Central memory CD8-positive, alpha-beta T cell (primary cell): ENCODE data around the gene UBE3A.
A peak's percentile ranks its signal among the peaks of the same experiment; 100 is the strongest.
"Not testable (repeated sequence)": the region's sequence is repeated elsewhere in the genome, so short reads cannot be mapped to it uniquely, and the experiment has no call there.

Experiments used
- ATAC-seq: fragments of 150-1000 bp; cut with Tn5 transposase; replicated peaks from 2 replicates; pipeline ENCODE4 v1.10.0; 2022; ENCODE audit warnings: mild to moderate bottlenecking, moderate FRiP score, moderate number of reproducible peaks; ENCODE audit not compliant: poor library complexity, severe bottlenecking; ENCODE audit errors: extremely low read depth
- DNase-seq, 2 donors: peaks; one replicate each; pipeline ENCODE4 v3.0.0; 2021; ENCODE audit warnings: low spot score in 2 of 2
- H3K27ac Mint-ChIP-seq: one replicate; pipeline ENCODE4 v1.8.0; 2022; ENCODE audit warnings: low read depth, mild to moderate bottlenecking, moderate library complexity, mixed read lengths
- H3K27me3 Mint-ChIP-seq: one replicate; pipeline ENCODE4 v1.8.0; 2022; ENCODE audit warnings: mixed read lengths
- H3K36me3 Mint-ChIP-seq: one replicate; pipeline ENCODE4 v1.8.0; 2022; ENCODE audit warnings: mild to moderate bottlenecking, moderate library complexity, mixed read lengths; ENCODE audit not compliant: insufficient read depth
- H3K4me1 Mint-ChIP-seq: one replicate; pipeline ENCODE4 v1.8.0; 2022; ENCODE audit warnings: mixed read lengths
- H3K4me3 Mint-ChIP-seq: one replicate; pipeline ENCODE4 v1.8.0; 2022; ENCODE audit warnings: mild to moderate bottlenecking, moderate library complexity, mixed read lengths
- H3K9me3 Mint-ChIP-seq: one replicate; pipeline ENCODE4 v1.8.0; 2022; ENCODE audit warnings: mixed read lengths

The UBE3A gene

GRCh38 chr15:25409731-25410130, 29.1 kb downstream of the UBE3A start:
- H3K27me3 Mint-ChIP-seq, H3K36me3 Mint-ChIP-seq, H3K27ac Mint-ChIP-seq, H3K4me3 Mint-ChIP-seq, H3K9me3 Mint-ChIP-seq, DNase-seq, ATAC-seq: not testable (repeated sequence)
- H3K4me1 Mint-ChIP-seq: peaks cover 42% of the 10 kb centered on the region

- DNase-seq (no peak), ATAC-seq (no peak)
- Mint-ChIP-seq H3K9me3 (no peaks in the 10 kb centered on the region), H3K27me3 (no peaks in the 10 kb centered on the region), H3K4me3 (no peak overlapping the region), H3K4me1 (peaks cover 39% of the 10 kb centered on the region), H3K36me3 (peaks cover 13% of the 10 kb centered on the region), H3K27ac (no peak overlapping the region)
Measured at GRCh38 chr15:25408929-25409328, 29.9 kb downstream of the UBE3A start.

GRCh38 chr15:25408428-25408827, 30.4 kb downstream of the UBE3A start:
- DNase-seq: no peak
- H3K9me3 Mint-ChIP-seq: no peaks in the 10 kb centered on the region
- no peak overlapping the region for H3K4me3 Mint-ChIP-seq
- H3K27me3 Mint-ChIP-seq: no peaks in the 10 kb centered on the region
- H3K36me3 Mint-ChIP-seq: peaks cover 17% of the 10 kb centered on the region
- H3K4me1 Mint-ChIP-seq: peaks cover 38% of the 10 kb centered on the region
- H3K27ac Mint-ChIP-seq: no peak overlapping the region
- ATAC-seq: no peak

DNA sequence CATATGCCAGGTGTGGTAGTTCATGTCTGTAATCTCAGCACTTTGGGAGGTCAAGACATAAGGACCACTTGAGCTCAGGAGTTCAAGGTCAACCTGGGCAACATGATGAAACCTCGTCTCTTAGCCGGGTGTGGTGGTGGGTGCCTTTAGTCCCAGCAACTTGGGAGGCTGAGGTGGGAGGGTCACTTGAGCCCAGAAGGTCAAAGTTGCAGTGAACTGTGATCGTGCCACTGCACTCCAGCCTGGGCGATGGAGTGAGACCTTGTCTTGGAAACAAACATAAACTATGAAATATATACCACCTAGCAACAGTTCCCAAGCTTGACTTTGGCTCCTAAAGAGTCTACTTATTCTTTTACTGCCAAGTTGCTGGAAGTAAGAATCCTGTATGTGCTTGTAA, 30.9 kb downstream of the UBE3A start:
- ATAC-seq: no peak
- no peaks in the 10 kb centered on the region for H3K27me3 Mint-ChIP-seq
- H3K4me1 Mint-ChIP-seq: peaks cover 35% of the 10 kb centered on the region
- no peak for DNase-seq
- H3K27ac Mint-ChIP-seq: no peak overlapping the region
- H3K9me3 Mint-ChIP-seq: no peaks in the 10 kb centered on the region
- peaks cover 16% of the 10 kb centered on the region for H3K36me3 Mint-ChIP-seq
- no peak overlapping the region for H3K4me3 Mint-ChIP-seq

DNA sequence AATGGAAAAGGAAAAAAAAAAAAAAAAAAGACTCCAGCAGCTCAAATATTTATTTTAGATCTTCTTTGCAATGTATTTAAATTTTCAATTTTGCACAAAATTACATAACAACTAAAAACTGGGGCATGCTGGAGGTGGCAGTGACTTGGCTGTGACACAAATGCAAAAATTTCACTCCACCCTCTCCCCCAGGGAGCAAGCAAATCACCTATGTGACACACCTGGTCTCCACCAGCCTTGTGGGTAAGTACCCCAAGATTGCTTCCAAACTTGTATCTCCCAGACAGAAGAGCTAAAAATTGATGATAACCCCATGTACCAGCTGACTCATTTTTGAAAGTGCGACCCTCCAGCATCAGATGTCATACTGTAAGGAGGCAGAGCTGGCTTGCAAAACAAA, 32.0 kb downstream of the UBE3A start:
- Mint-ChIP-seq H3K27ac (peak overlapping the region; percentile 41), H3K4me1 (peaks cover 40% of the 10 kb centered on the region), H3K36me3 (peaks cover 16% of the 10 kb centered on the region), H3K9me3 (no peaks in the 10 kb centered on the region), H3K4me3 (no peak overlapping the region), H3K27me3 (no peaks in the 10 kb centered on the region)
- DNase-seq (no peak), ATAC-seq (no peak)

DNA sequence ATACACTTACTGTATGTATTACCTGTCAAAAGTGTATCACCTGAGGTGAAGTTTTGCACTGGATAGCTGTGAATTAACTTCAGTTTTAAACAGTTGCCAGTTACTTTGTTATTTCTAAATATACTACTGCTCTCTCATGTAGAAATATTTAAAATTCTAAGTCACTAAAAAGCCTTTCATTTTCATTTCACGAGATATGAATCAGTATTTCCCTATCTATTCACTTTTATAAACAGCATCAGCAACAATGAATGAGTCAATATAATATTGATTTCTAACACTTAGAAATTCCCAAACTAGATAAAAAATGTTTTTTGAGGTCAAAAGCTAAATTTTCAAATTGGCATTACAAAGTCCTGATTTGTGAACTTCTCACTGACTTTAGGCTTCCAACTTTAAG, 32.6 kb downstream of the UBE3A start:
- peaks cover 16% of the 10 kb centered on the region for H3K36me3 Mint-ChIP-seq
- no peaks in the 10 kb centered on the region for H3K27me3 Mint-ChIP-seq
- no peak overlapping the region for H3K4me3 Mint-ChIP-seq
- peaks cover 40% of the 10 kb centered on the region for H3K4me1 Mint-ChIP-seq
- ATAC-seq (no peak), DNase-seq (no peak)
- peak overlapping the region; percentile 41 for H3K27ac Mint-ChIP-seq
- H3K9me3 Mint-ChIP-seq: no peaks in the 10 kb centered on the region

GRCh38 chr15:25403771-25404170, 35.1 kb downstream of the UBE3A start:
- H3K9me3 Mint-ChIP-seq: no peaks in the 10 kb centered on the region
- no peak overlapping the region for H3K4me3 Mint-ChIP-seq
- H3K27me3 Mint-ChIP-seq: no peaks in the 10 kb centered on the region
- H3K4me1 Mint-ChIP-seq: peaks cover 29% of the 10 kb centered on the region
- no peak for ATAC-seq
- H3K36me3 Mint-ChIP-seq: peaks cover 24% of the 10 kb centered on the region
- no peak for DNase-seq
- H3K27ac Mint-ChIP-seq: no peak overlapping the region

DNA sequence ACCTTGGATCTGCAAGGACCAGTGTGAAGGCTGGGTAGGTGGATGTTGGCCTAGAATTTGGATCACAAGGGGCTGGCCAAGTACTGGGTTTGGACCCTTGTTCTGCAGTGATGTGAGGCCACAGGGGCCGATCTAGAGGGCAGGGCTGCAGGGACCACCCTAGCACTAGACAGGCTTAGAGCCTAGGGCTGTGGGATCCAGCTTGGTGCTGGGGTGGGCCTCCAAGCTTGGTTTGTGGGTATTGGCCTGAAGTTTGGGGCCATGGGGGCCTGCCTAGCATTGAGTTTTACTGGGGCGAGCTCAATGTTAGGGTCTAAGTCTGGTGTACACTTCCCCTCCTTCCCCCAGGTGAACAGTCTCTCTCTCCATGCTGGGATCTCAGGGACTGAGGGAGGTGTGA, 36.5 kb downstream of the UBE3A start:
- Mint-ChIP-seq H3K9me3 (no peaks in the 10 kb centered on the region), H3K4me3 (no peak overlapping the region), H3K36me3 (peaks cover 24% of the 10 kb centered on the region), H3K27me3 (no peaks in the 10 kb centered on the region), H3K4me1 (peaks cover 39% of the 10 kb centered on the region), H3K27ac (no peak overlapping the region)
- DNase-seq (no peak), ATAC-seq (no peak)

DNA sequence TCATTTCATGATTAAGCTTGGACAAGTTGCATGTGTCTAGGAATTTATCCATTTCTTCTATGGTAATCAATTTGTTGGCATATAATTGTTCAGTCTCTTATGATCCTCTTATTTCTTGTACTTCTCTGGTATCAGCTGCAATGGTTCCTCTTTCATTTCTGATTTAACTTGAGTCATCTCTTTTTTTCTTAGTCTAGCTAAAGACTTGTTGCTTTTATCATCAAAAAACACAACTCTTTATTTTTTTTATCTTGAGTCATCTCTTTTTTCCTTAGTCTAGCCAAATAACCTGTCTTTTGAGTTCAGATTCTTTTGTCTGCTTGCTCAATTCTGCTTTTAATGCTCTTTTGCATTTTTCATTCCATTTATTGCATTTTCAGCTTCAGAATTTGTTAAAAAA, 37.3 kb downstream of the UBE3A start:
- no peak for DNase-seq
- Mint-ChIP-seq H3K27ac (no peak overlapping the region), H3K9me3 (no peaks in the 10 kb centered on the region), H3K27me3 (no peaks in the 10 kb centered on the region), H3K4me3 (no peak overlapping the region), H3K4me1 (peaks cover 34% of the 10 kb centered on the region), H3K36me3 (peaks cover 24% of the 10 kb centered on the region)
- ATAC-seq: no peak

GRCh38 chr15:25397100-25397499, 41.7 kb downstream of the UBE3A start:
- no peak overlapping the region for H3K4me3 Mint-ChIP-seq
- H3K4me1 Mint-ChIP-seq: peaks cover 25% of the 10 kb centered on the region
- no peak for DNase-seq
- no peaks in the 10 kb centered on the region for H3K9me3 Mint-ChIP-seq
- H3K36me3 Mint-ChIP-seq: peaks cover 8% of the 10 kb centered on the region
- no peak for ATAC-seq
- H3K27me3 Mint-ChIP-seq: no peaks in the 10 kb centered on the region
- H3K27ac Mint-ChIP-seq: peak overlapping the region; percentile 53

- H3K27me3 Mint-ChIP-seq: no peaks in the 10 kb centered on the region
- peaks cover 31% of the 10 kb centered on the region for H3K4me1 Mint-ChIP-seq
- H3K4me3 Mint-ChIP-seq: no peak overlapping the region
- H3K27ac Mint-ChIP-seq: no peak overlapping the region
- no peak for DNase-seq
- no peaks in the 10 kb centered on the region for H3K9me3 Mint-ChIP-seq
- H3K36me3 Mint-ChIP-seq: peaks cover 8% of the 10 kb centered on the region
- no peak for ATAC-seq
Measured at GRCh38 chr15:25394898-25395297, 43.9 kb downstream of the UBE3A start.

GRCh38 chr15:25392806-25393205, 46.0 kb downstream of the UBE3A start:
- Mint-ChIP-seq H3K36me3 (no peaks in the 10 kb centered on the region), H3K4me1 (peaks cover 46% of the 10 kb centered on the region), H3K27me3 (no peaks in the 10 kb centered on the region), H3K4me3 (no peak overlapping the region), H3K9me3 (no peaks in the 10 kb centered on the region), H3K27ac (no peak overlapping the region)
- ATAC-seq (no peak), DNase-seq (no peak)

DNA sequence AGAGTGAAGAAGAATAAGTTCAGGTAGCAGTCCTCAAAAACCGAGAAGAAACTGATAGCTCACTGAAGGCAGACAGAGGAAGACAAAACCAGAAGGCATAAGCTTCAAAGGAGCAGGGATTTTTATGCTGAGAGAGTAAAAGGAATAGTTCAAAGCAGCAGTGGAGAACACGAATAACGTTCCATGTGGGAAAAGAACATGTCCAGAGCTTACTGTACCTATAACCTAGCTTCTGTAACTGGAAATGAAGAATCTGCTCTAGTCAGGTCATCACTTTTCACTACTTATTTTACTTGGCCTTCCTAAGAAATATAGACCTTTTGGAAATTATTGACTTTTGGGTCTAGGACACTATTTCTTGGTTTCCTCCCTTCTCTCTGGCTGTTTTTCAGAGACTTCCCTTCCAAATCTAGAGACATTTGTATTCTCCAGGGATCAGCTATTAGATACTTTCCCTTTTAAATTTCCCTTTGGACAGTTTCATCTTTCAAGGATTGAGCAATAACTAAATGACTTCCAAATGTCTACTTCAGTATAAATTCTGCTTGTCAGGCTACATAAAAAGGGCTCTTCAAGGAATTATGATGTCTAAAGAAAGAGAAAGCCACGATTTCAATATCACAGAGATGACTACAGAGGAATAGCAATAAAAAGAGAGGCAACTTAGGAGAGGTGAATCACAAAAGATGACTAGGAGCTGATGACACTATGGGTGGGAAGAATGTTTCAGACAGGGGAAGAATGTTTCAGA, 46.7 kb downstream of the UBE3A start:
- peaks cover 45% of the 10 kb centered on the region for H3K4me1 Mint-ChIP-seq
- H3K36me3 Mint-ChIP-seq: no peaks in the 10 kb centered on the region
- no peaks in the 10 kb centered on the region for H3K27me3 Mint-ChIP-seq
- no peak overlapping the region for H3K27ac Mint-ChIP-seq
- DNase-seq (no peak), ATAC-seq (no peak)
- H3K4me3 Mint-ChIP-seq: no peak overlapping the region
- no peaks in the 10 kb centered on the region for H3K9me3 Mint-ChIP-seq
